ENCODE data around the gene SFXN3. TPM values are rescaled to one million over a fixed set of nuclear protein-coding genes. Genes with fewer than 3 reads are reported as not detected.
A peak's percentile ranks its signal among the peaks of the same experiment; 100 is the strongest.

The SFXN3 gene
- total and polyA plus RNA-seq, 2 of the 8 experiments (the other 6 are each of a cell fraction or from before 2014, with no cell fraction given): 2.6 to 2.8 TPM

DNA sequence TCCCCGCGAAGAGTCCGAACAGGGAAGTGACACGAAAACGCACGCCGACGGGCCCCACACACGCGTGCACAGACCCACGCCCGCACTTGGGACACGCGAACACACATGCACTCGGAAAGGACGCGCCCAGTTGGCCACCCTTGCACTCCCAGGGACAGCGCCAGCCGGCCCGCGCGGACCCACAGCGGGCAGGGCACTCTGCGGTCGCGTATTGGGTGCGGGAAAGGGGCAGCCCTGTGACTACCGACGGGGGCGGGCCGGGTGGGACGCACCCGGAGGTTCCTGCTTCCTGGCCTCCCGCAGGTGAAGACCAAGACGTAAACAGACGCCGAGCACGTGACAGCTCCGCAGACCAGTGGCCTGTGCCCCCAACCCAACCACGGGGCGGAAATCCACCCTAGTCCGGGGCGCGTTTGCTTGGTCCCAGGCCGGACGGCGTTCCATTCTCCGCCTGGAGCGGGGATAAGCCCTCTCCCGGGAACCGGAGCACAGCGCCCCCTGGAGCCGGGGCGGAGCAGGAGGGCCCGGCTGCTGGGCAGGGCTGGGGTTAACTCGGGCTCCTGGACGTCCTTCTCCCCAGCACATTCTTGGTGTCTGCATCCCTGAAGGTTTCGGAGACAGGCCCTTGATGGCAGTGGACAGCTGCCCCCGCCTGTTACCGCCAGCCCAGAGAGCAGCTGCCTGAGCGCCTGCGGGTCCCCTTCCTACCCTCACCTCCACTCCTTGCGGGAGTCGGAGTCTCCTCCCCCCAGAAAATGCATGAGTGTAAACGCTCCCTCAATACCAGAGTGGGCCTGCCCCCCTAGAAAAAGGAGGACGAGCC, 33.5 kb upstream of the SFXN3 start:
- peaks cover 4 to 24% (median 14%) of the 10 kb centered on the region in 4 experiments for H3K4me1 ChIP-seq (replicated peaks in 1 of 4; ENCODE audit: control insufficient read depth in 3 of 4, insufficient read depth in 4 of 4, low read length in 3 of 4)
- CTCF ChIA-PET (ENCODE audit: partially characterized antibody): interaction anchor here (0.6 to 26.8 kb wide), 36 partner anchors 10 to 767 kb away, joined by 3 to 464 read pairs (median 4); partner anchors contain the start of genes HIF1AN, MRPL43, PDZD7 and SEMA4G
- POLR2A ChIA-PET (ENCODE audit: partially characterized antibody): interaction anchor here (1.1 to 12.6 kb wide), 7 partner anchors 10 to 85 kb away, joined by 3 to 143 read pairs (median 6); partner anchors contain the start of genes MRPL43, PDZD7, SFXN3 and SLF2
- no peak overlapping the region for H3K23ac ChIP-seq (ENCODE audit: insufficient read length)
- peak overlapping the region; percentile 85 for H3K18ac ChIP-seq (ENCODE audit: extremely low read depth, low read length)
- H3K9me3 ChIP-seq (ENCODE audit: insufficient read depth in 2 of 2, low read depth in 1 of 2, low read length in 1 of 2): no peaks in the 10 kb centered on the region
- H4K5ac ChIP-seq (ENCODE audit: insufficient read length, low read depth, low read length): peak overlapping the region; percentile 75
- peaks cover 3% of the 10 kb centered on the region for H3K79me1 ChIP-seq (ENCODE audit: low read depth, low read length)
- FAIRE-seq (no peak), DNase-seq (ENCODE audit: low read depth in 1 of 2, low spot score in 2 of 2) (peak; percentile 71 to 97)
- H2BK120ac ChIP-seq (replicated peaks; ENCODE audit: low read depth, low read length): peak overlapping the region; percentile 39
- H3K9ac ChIP-seq (replicated peaks in 1 of 4; ENCODE audit: extremely low read depth in 1 of 4, low read depth in 3 of 4, low read length in 3 of 4): peak overlapping the region in 3 of 4 experiments; percentile 60 to 70 (median 67); a peak in 5 of 7 replicates
- peak overlapping the region; percentile 81 for H4K8ac ChIP-seq (ENCODE audit: extremely low read depth, insufficient read depth, low read length)
- H2BK15ac ChIP-seq (ENCODE audit: low read length): peak overlapping the region; percentile 61; the same call in 1 of the 2 replicates
- peak overlapping the region; percentile 75 to 90 (median 76) for H3K4me3 ChIP-seq (ENCODE audit: extremely low read depth in 1 of 4, insufficient read depth in 2 of 4, low read depth in 3 of 4, low read length in 4 of 4)
- H3K4me2 ChIP-seq (ENCODE audit: insufficient read depth in 1 of 2, low read depth in 2 of 2, low read length in 2 of 2): peak overlapping the region; percentile 93 to 99
- H3K4ac ChIP-seq (replicated peaks; ENCODE audit: insufficient read length, low read depth, low read length): peak overlapping the region; percentile 81
- H3K27ac ChIP-seq (ENCODE audit: low read depth, low read length): peak overlapping the region; percentile 51; the same call in 1 of the 2 replicates
- H4K91ac ChIP-seq (replicated peaks; ENCODE audit: insufficient read length, low read length): peak overlapping the region; percentile 86
- peaks cover 0 to 30% of the 10 kb centered on the region in 2 experiments; a peak in 2 of 4 replicates for H3K79me2 ChIP-seq (ENCODE audit: control insufficient read depth in 1 of 2, insufficient read depth in 2 of 2, low read length in 2 of 2)
- H2BK12ac ChIP-seq (ENCODE audit: low read depth, low read length): 0 out of 2 replicates have a peak overlapping the region, but pooled peaks have one; percentile 84
- H4K20me1 ChIP-seq (replicated peaks in 1 of 2; ENCODE audit: control insufficient read depth in 1 of 2, insufficient read depth in 2 of 2, low read length in 2 of 2): peaks cover 0 to 9% of the 10 kb centered on the region in 2 experiments
- no peak overlapping the region for H2AK5ac ChIP-seq (ENCODE audit: low read depth, low read length)
- 2% methylated on average over 55 of the region's 66 CpGs; no CpG with 5 or more reads in 1 of the 2 experiments for WGBS, 2 experiments (ENCODE audit: extremely low coverage in 1 of 2, insufficient coverage in 1 of 2, insufficient read length in 1 of 2, insufficient replicate concordance in 2 of 2, low coverage in 1 of 2, low lambda C conversion rate in 2 of 2, missing lambda C conversion rate in 1 of 2)
- H2BK5ac ChIP-seq (ENCODE audit: low read depth, low read length): peak overlapping the region; percentile 98
- peak overlapping the region; percentile 94 for H3K56ac ChIP-seq (replicated peaks; ENCODE audit: insufficient read length, low read depth, low read length)
- no peaks in the 10 kb centered on the region for H3K27me3 ChIP-seq (replicated peaks in 1 of 4; ENCODE audit: control insufficient read depth in 3 of 4, extremely low read depth in 1 of 4, insufficient read depth in 3 of 4, low read length in 3 of 4)
- no peak overlapping the region for H2BK20ac ChIP-seq (ENCODE audit: low read length)
- H3K23me2 ChIP-seq (ENCODE audit: low read depth, low read length): peaks cover 17% of the 10 kb centered on the region
- H3K36me3 ChIP-seq (ENCODE audit: control insufficient read depth in 2 of 4, insufficient read depth in 4 of 4, low read length in 3 of 4): peaks cover 10 to 21% (median 13%) of the 10 kb centered on the region in 4 experiments; a peak in 7 of 8 replicates
- no peak overlapping the region for H3K14ac ChIP-seq (ENCODE audit: insufficient read length)
- no peak overlapping the region; the same call in 1 of the 2 replicates for H2AFZ ChIP-seq (ENCODE audit: low read length)
- peak; percentile 77 to 83; a peak in 3 of 4 replicates for TF ChIP-seq HDAC2 (IDR thresholded peaks at IDR 0.05; ENCODE audit: borderline replicate concordance in 1 of 2, low read depth in 2 of 2, low read length in 2 of 2)
- no peak for TF ChIP-seq HDAC6 (IDR thresholded peaks at IDR 0.05; ENCODE audit: low read depth, low read length)
- no peak for TF ChIP-seq BCL11A (IDR thresholded peaks at IDR 0.05; ENCODE audit: low read depth in 2 of 2, low read length in 2 of 2)
- TF ChIP-seq BACH1 (IDR thresholded peaks at IDR 0.05; ENCODE audit: low read length): peak; percentile 50; the same call in 1 of the 2 replicates
- no peak for TF ChIP-seq KDM5A (IDR thresholded peaks at IDR 0.05; ENCODE audit: low read length)
- TF ChIP-seq, protein P1, sequence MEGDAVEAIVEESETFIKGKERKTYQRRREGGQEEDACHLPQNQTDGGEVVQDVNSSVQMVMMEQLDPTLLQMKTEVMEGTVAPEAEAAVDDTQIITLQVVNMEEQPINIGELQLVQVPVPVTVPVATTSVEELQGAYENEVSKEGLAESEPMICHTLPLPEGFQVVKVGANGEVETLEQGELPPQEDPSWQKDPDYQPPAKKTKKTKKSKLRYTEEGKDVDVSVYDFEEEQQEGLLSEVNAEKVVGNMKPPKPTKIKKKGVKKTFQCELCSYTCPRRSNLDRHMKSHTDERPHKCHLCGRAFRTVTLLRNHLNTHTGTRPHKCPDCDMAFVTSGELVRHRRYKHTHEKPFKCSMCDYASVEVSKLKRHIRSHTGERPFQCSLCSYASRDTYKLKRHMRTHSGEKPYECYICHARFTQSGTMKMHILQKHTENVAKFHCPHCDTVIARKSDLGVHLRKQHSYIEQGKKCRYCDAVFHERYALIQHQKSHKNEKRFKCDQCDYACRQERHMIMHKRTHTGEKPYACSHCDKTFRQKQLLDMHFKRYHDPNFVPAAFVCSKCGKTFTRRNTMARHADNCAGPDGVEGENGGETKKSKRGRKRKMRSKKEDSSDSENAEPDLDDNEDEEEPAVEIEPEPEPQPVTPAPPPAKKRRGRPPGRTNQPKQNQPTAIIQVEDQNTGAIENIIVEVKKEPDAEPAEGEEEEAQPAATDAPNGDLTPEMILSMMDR (IDR thresholded peaks at IDR 0.05; ENCODE audit: control extremely low read depth in 1 of 3, insufficient read depth in 1 of 3, low read depth in 1 of 3, low read length in 3 of 3): peak in 2 of 3 experiments; percentile 79 to 93; a peak in 3 of 4 replicates
- peak; percentile 25; the same call in 1 of the 2 replicates for TF ChIP-seq YY1 (IDR thresholded peaks at IDR 0.05; ENCODE audit: low read depth, low read length)

Measured in H1 (cell line).